VCaP (cell line): ENCODE measurements around the gene ELOVL2.

Experiments used
- H3K27ac ChIP-seq: fragments of 450-650 bp; 2 replicates; pipeline ENCODE4 v1.5.1; 2017
- TF ChIP-seq, protein P1 (sequence below): fragments of 450-650 bp; conservative IDR thresholded peaks from 2 replicates; pipeline ENCODE4 v1.5.1; 2017; ENCODE audit warnings: mild to moderate bottlenecking, moderate library complexity

The ELOVL2 gene

DNA sequence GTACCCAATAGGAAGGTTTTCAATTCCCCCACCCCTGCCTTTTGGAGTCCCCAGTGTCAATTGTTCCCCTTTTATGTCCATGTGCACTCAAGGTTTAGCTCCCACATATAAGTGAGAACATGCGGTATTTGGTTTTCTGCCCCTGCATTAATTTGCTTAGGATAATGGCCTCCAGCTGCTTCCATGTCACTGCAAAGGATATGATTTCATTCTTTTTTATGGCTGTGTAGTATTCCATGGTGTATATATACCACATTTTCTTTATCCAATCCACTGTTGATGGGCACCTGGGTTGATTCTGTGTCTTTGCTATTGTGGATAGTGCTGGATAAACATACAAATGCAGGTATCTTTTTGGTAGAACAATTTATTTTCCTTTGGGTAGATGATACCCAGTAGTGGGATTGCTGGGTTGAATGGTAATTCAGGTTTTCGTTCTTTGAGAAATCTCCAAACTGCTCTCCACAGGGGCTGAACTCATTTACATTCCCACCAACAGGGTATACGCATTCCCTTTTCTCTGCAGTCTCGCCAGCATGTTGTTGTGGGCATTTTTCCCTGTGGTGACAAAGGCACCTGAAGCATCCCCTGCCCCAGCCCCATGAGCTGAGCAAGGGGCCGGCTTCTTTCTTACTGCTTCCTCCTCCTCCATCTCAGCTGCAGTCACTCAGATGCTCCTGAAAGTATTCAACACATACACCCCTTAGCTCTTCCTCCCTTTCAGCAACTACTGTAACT lies 66.7 kb downstream of the ELOVL2 start:
- H3K27ac ChIP-seq, result no peak overlapping the region
- TF ChIP-seq, protein P1, sequence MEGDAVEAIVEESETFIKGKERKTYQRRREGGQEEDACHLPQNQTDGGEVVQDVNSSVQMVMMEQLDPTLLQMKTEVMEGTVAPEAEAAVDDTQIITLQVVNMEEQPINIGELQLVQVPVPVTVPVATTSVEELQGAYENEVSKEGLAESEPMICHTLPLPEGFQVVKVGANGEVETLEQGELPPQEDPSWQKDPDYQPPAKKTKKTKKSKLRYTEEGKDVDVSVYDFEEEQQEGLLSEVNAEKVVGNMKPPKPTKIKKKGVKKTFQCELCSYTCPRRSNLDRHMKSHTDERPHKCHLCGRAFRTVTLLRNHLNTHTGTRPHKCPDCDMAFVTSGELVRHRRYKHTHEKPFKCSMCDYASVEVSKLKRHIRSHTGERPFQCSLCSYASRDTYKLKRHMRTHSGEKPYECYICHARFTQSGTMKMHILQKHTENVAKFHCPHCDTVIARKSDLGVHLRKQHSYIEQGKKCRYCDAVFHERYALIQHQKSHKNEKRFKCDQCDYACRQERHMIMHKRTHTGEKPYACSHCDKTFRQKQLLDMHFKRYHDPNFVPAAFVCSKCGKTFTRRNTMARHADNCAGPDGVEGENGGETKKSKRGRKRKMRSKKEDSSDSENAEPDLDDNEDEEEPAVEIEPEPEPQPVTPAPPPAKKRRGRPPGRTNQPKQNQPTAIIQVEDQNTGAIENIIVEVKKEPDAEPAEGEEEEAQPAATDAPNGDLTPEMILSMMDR, result no peak

DNA sequence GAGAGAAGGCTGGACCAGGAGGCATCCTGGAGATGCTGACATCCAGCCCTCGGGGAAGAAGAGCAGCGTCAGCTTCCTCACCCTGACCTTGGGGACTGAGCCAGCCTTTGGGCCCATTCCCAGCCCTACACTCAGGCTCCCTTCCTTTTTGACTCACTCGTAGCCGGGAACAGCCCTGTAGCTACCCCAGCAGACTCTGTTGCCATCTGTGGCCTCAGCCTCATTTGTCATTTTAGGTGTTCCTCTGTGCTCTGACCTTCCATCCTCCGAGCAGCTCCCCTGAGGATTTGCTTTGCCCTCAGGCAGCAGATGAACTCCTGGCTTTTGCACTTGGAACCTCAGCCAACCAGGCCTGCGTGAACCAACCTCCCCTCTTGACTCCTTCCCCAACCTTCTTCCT lies 67.5 kb downstream of the ELOVL2 start:
- TF ChIP-seq, protein P1, result no peak
- H3K27ac ChIP-seq, result no peak overlapping the region

DNA sequence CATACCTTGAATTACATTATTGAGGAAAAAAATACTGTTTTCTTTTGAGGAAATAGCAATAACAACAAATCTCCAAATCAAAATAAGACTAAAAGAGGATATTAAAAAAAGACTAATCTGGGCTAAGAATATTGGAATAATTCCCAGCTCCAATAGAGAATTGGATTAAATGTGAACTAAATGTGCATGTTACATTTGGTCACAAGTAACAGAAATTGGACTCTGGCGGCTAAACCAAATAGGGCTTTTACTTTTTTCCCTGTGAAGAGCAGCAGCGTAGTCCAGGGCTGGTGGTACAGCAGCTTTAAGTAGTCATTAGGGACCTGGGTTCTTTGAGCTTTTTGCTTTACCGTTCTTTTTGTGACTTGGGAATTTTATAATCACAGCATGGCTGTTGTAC lies 71.9 kb downstream of the ELOVL2 start:
- TF ChIP-seq, protein P1, result no peak
- no peak overlapping the region for H3K27ac ChIP-seq

DNA sequence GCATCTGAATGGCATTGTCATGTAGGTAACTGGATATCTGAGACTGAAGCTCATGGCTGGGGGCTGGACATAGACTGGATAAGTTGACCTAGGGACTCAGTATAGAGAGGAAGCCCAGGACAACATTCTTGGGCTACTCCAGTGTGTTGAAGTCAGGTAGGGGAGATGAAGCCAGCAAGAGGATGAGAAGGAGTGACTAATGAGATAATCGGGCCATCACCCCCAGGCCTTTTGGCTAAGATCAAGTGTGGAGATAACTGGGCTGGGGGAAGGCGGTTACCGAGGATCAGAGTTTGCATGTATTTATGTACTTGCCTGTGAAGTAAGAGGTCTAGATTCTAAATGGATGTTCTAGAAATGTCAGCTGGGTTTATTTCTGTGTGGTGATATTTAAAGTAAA lies 73.4 kb downstream of the ELOVL2 start:
- no peak overlapping the region for H3K27ac ChIP-seq
- TF ChIP-seq, protein P1, result no peak

DNA sequence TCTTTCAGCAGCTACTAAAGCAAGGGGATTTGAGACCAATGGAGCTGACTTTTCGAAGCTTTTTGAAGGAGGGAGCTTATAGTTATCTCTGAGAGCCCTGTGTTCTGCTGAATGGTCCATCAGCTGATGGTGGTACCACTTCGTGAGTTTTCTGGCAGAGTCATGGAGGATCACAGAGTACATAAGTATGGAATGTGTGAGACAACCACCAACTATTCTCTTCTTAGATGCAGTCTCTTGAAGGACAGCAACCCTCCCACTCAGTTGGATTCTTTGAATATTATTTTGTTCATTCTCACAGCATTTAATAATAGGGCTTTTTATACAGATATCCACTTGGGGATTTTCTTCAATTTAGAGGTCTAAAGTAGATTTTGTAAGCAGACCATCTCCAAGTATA lies 75.3 kb downstream of the ELOVL2 start:
- no peak overlapping the region for H3K27ac ChIP-seq
- TF ChIP-seq, protein P1, result no peak

DNA sequence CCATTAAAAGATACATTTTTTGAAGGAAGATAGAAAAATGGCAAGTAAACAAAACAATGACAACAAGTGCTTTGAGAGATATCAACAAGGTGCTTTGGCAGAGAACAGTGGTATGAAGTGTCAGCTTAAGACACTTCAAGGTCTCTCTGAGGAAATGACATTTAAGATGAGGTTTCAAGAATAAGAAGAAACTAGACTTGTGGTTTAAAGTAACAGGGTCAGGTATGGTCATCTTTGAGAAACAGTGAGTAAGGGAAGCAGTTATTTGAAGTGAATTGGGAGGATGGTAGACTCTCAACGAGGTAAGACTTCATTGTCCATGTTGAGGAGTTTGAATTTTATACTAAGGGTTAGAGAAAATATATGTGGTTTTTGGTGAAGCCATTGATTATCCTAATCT lies 79.4 kb downstream of the ELOVL2 start:
- no peak overlapping the region for H3K27ac ChIP-seq
- TF ChIP-seq, protein P1, result no peak

DNA sequence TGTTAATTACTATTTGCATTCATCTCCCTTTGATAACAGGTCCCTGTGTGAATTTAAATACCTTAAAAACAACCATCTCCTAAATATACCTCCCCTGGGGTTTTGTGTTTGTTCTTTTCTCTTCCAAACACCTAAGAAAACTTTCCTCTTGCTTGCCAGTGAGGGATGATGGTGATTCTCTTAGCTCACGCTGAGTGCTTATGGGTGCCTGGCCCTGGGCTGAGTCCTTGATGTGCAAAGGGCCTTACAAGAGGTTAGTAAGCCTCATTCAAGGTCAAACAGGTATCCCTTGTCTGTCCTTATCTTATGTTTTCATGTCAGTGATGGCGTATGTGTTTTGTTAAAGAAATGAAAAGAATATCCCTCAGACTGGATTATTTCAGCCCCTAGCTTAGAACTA lies 81.0 kb downstream of the ELOVL2 start:
- TF ChIP-seq, protein P1, result no peak
- no peak overlapping the region for H3K27ac ChIP-seq
